Neural progenitor cell (in vitro differentiated cells): ENCODE results near the gene HOXA13.

ENCODE experiments used
- EZH2 ChIP-seq: fragments of 200-600 bp; sonication (generic); IDR thresholded peaks from 2 replicates; pipeline ENCODE4 v1.6.1; 2017; ENCODE audit warnings: antibody characterized with exemption, mild to moderate bottlenecking, moderate library complexity
- TF ChIP-seq, protein P1 (sequence below): fragments of 200-600 bp; sonication (generic); IDR thresholded peaks from 2 replicates; pipeline ENCODE4 v1.5.1; 2017; ENCODE audit warnings: antibody characterized with exemption, mild to moderate bottlenecking

- TF ChIP-seq, protein P1, sequence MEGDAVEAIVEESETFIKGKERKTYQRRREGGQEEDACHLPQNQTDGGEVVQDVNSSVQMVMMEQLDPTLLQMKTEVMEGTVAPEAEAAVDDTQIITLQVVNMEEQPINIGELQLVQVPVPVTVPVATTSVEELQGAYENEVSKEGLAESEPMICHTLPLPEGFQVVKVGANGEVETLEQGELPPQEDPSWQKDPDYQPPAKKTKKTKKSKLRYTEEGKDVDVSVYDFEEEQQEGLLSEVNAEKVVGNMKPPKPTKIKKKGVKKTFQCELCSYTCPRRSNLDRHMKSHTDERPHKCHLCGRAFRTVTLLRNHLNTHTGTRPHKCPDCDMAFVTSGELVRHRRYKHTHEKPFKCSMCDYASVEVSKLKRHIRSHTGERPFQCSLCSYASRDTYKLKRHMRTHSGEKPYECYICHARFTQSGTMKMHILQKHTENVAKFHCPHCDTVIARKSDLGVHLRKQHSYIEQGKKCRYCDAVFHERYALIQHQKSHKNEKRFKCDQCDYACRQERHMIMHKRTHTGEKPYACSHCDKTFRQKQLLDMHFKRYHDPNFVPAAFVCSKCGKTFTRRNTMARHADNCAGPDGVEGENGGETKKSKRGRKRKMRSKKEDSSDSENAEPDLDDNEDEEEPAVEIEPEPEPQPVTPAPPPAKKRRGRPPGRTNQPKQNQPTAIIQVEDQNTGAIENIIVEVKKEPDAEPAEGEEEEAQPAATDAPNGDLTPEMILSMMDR, result no peak
- TF ChIP-seq EZH2, result no peak
Observed at GRCh38 chr7:27180431-27181420, 19.2 kb downstream of the HOXA13 start.
